Measurements from ENCODE around the gene SYT2. TPM values are rescaled to one million over a fixed set of nuclear protein-coding genes. Genes with fewer than 3 reads are reported as not detected.
"Not testable (repeated sequence)": the region's sequence is repeated elsewhere in the genome, so short reads cannot be mapped to it uniquely, and the experiment has no call there.

SYT2 gene
- total and polyA plus RNA-seq, 8 donors = 1.1 to 5.4 (median 2.5) TPM; not detected in 1

DNA sequence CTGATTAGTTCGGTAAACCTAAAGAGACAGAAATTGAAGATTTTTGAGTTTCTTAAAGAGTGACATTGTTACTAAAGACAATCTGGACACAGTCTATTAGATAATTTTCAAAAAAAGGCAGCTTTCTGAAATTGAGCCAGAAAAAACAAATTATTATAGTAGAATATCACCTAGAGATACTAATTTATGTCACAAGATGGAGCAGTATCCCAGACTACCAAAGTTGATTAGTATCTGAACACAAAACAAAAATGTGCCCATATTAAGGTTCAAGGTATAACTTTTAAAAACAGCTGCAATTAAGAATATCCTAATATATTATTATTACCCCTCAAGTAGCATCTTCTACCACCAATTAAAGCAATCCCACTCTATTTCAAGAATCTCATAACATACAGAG, 40.5 kb upstream of the SYT2 start:
- TF ChIP-seq, protein P1, sequence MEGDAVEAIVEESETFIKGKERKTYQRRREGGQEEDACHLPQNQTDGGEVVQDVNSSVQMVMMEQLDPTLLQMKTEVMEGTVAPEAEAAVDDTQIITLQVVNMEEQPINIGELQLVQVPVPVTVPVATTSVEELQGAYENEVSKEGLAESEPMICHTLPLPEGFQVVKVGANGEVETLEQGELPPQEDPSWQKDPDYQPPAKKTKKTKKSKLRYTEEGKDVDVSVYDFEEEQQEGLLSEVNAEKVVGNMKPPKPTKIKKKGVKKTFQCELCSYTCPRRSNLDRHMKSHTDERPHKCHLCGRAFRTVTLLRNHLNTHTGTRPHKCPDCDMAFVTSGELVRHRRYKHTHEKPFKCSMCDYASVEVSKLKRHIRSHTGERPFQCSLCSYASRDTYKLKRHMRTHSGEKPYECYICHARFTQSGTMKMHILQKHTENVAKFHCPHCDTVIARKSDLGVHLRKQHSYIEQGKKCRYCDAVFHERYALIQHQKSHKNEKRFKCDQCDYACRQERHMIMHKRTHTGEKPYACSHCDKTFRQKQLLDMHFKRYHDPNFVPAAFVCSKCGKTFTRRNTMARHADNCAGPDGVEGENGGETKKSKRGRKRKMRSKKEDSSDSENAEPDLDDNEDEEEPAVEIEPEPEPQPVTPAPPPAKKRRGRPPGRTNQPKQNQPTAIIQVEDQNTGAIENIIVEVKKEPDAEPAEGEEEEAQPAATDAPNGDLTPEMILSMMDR (IDR thresholded peaks at IDR 0.05) = no peak
- no peak for ATAC-seq
- Histone ChIP-seq H3K4me1 (no peaks in the 10 kb centered on the region), H3K4me3 (no peak overlapping the region), H3K27ac (no peak overlapping the region), H3K36me3 (peaks cover 3 to 91% of the 10 kb centered on the region in 2 donors), H3K27me3 (no peaks in the 10 kb centered on the region), H3K9me3 (no peaks in the 10 kb centered on the region)
- DNase-seq = no peak
- intact Hi-C loops (cut with DNase I) = no loop called here

DNA sequence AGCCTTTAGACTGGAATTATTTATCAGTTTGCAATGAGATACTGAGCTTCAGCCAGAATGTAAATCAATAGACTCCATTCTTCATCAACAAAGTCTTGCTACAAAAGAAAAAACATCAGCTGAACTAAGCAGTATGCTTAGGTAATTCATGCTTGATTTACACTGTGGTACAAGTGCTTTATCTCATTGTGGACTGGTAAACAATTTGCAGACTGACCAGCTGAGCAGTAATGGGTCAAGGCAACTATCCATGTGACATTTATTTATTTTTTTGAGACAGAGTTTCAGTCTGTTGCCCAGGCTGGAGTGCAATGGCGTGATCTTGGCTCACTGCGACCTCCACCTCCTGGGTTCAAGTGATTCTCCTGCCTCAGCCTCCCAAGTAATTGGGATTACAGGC, 39.8 kb upstream of the SYT2 start:
- intact Hi-C loops (cut with DNase I) = no loop called here
- Histone ChIP-seq H3K4me1 (no peaks in the 10 kb centered on the region), H3K4me3 (no peak overlapping the region), H3K36me3 (peaks cover 5 to 91% of the 10 kb centered on the region in 2 donors), H3K27ac (no peak overlapping the region), H3K9me3 (no peaks in the 10 kb centered on the region), H3K27me3 (no peaks in the 10 kb centered on the region)
- TF ChIP-seq, protein P1 (IDR thresholded peaks at IDR 0.05) = no peak
- ATAC-seq (no peak), DNase-seq (no peak)

DNA sequence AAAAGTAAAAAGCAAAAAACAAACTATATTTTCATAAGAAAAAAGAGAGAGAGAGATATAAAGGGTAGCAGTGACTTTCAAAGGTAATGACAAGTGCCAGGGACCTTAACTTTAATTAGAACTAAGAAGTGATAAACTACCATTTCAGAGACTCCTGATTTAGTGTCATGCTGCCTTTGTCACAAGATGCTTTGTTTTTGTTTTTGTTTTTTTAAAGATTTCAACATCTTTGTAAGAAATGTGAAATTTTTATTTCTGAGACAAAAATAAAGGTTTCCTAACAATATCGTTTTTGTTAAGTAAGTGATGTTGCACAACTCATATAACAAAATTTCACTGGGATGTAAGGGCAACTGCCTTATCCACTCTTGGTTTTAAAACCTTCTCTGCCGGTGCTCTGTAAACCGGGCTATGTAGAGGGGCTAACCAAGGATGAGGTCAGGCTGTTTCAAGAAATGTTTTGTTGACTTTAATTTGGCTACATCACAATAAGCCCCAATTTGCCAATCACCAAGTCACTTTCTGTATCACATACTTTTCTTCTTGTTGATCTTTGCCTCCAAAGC, 35.2 kb upstream of the SYT2 start:
- Histone ChIP-seq H3K9me3 (no peaks in the 10 kb centered on the region), H3K27ac (no peak overlapping the region), H3K4me3 (no peak overlapping the region), H3K36me3 (peaks cover 5 to 94% of the 10 kb centered on the region in 2 donors), H3K27me3 (no peaks in the 10 kb centered on the region), H3K4me1 (no peaks in the 10 kb centered on the region)
- intact Hi-C loops (cut with DNase I) = no loop called here
- TF ChIP-seq, protein P1 (IDR thresholded peaks at IDR 0.05) = no peak
- no peak for ATAC-seq
- no peak for DNase-seq

DNA sequence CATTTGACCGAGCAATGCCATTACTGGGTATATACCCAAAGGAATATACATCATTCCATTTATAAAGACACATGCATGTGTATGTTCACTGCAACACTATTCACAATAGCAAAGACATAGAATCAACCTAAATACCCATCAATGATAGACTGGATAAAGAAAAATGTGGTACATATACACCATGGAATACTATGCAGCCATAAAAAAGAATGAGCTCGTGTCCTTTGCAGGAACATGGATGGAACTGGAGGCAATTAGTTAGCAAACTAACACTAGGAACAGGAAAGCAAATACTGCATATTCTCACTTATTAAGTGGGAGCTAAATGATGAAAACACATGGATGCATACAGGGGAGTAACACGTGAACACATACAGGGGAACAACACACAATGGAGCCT, 34.5 kb upstream of the SYT2 start:
- intact Hi-C loops (cut with DNase I); DNase-seq; H3K9me3 ChIP-seq; ATAC-seq; H3K27me3 ChIP-seq; H3K27ac ChIP-seq; H3K4me1 ChIP-seq; H3K4me3 ChIP-seq: not testable (repeated sequence)
- peaks cover 5 to 94% of the 10 kb centered on the region in 2 donors for H3K36me3 ChIP-seq

DNA sequence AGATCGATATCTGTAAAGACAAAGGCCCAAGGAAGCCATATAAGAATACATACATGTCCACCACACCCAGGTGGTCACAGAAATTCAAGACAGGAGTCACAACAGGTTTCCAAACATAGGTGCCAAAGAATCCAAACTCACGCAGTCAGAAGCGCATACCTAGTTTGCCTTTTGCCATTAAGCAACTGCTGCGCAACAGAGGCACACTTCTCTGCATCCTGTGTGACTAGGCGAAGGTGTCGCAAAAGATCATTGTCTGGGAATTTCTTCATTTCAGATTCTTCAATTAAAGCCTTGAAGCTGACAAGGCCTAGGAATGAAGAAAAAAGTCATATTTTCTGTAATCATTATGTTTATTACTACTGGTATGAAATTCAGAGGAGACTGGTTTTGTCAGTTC, 32.2 kb upstream of the SYT2 start:
- TF ChIP-seq, protein P1 (IDR thresholded peaks at IDR 0.05) = no peak
- Histone ChIP-seq H3K27ac (no peak overlapping the region), H3K4me1 (no peaks in the 10 kb centered on the region), H3K4me3 (no peak overlapping the region), H3K27me3 (no peaks in the 10 kb centered on the region), H3K36me3 (peaks cover 5 to 79% of the 10 kb centered on the region in 2 donors), H3K9me3 (no peaks in the 10 kb centered on the region)
- intact Hi-C loops (cut with DNase I) = no loop called here
- no peak for DNase-seq
- no peak for ATAC-seq

DNA sequence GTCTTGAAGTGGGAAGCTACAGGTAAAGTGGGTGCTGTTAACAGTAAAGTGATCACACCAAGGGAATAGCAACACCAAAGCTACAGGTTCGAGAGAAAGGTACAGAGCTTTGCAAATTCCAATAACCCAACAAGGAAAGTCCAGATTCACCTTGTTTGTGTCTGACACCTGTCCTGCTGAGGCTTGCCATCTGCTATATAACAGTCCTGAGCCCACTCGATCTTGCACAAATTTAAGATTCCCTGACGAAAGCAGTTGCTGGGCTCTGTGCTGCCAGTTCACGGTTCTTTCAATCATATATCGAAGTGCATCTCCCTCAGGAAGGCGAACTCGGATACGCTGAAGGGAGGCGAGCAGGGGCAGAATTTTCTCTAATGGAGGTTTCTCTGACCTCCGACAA, 23.0 kb upstream of the SYT2 start:
- intact Hi-C loops (cut with DNase I) = no loop called here
- peaks cover 4 to 89% of the 10 kb centered on the region in 2 donors for H3K36me3 ChIP-seq
- ATAC-seq = no peak

More for the DNA sequence above, 23.0 kb upstream of the SYT2 start:
- no peak for DNase-seq
- H3K27ac ChIP-seq = no peak overlapping the region
- H3K27me3 ChIP-seq = no peaks in the 10 kb centered on the region
- TF ChIP-seq, protein P1 (IDR thresholded peaks at IDR 0.05) = no peak
- no peaks in the 10 kb centered on the region for H3K9me3 ChIP-seq
- no peaks in the 10 kb centered on the region for H3K4me1 ChIP-seq
- no peak overlapping the region for H3K4me3 ChIP-seq

Data from left lung (tissue), 10 donors.